GM18909 (cell line): Measurements from ENCODE around the gene LIME1.

ENCODE experiments used
- ATAC-seq: cut with Tn5 transposase; IDR thresholded peaks from one replicate; pipeline ENCODE4 v1.9.1; 2021; ENCODE audit warnings: mild to moderate bottlenecking; ENCODE audit not compliant: unreplicated experiment, poor library complexity

LIME1 gene

GRCh38 chr20:63696628-63697356 lies 39.7 kb upstream of the LIME1 start, which contains the start of gene TNFRSF6B:
Gene TNFRSF6B, plus strand, starts transcription at chr20:63696652. Its CDS starts 116 bp downstream, at chr20:63696768.
- ATAC-seq: no peak

DNA sequence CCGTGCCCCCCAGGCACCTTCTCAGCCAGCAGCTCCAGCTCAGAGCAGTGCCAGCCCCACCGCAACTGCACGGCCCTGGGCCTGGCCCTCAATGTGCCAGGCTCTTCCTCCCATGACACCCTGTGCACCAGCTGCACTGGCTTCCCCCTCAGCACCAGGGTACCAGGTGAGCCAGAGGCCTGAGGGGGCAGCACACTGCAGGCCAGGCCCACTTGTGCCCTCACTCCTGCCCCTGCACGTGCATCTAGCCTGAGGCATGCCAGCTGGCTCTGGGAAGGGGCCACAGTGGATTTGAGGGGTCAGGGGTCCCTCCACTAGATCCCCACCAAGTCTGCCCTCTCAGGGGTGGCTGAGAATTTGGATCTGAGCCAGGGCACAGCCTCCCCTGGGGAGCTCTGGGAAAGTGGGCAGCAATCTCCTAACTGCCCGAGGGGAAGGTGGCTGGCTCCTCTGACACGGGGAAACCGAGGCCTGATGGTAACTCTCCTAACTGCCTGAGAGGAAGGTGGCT lies 39.1 kb upstream of the LIME1 start:
- ATAC-seq: no peak

DNA sequence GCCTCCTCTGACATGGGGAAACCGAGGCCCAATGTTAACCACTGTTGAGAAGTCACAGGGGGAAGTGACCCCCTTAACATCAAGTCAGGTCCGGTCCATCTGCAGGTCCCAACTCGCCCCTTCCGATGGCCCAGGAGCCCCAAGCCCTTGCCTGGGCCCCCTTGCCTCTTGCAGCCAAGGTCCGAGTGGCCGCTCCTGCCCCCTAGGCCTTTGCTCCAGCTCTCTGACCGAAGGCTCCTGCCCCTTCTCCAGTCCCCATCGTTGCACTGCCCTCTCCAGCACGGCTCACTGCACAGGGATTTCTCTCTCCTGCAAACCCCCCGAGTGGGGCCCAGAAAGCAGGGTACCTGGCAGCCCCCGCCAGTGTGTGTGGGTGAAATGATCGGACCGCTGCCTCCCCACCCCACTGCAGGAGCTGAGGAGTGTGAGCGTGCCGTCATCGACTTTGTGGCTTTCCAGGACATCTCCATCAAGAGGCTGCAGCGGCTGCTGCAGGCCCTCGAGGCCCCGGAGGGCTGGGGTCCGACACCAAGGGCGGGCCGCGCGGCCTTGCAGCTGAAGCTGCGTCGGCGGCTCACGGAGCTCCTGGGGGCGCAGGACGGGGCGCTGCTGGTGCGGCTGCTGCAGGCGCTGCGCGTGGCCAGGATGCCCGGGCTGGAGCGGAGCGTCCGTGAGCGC lies 38.5 kb upstream of the LIME1 start:
- ATAC-seq: no peak

- no peak for ATAC-seq
Measured at GRCh38 chr20:63698739-63699465, 37.6 kb upstream of the LIME1 start.

GRCh38 chr20:63699466-63700198 lies 36.8 kb upstream of the LIME1 start:
- no peak for ATAC-seq

DNA sequence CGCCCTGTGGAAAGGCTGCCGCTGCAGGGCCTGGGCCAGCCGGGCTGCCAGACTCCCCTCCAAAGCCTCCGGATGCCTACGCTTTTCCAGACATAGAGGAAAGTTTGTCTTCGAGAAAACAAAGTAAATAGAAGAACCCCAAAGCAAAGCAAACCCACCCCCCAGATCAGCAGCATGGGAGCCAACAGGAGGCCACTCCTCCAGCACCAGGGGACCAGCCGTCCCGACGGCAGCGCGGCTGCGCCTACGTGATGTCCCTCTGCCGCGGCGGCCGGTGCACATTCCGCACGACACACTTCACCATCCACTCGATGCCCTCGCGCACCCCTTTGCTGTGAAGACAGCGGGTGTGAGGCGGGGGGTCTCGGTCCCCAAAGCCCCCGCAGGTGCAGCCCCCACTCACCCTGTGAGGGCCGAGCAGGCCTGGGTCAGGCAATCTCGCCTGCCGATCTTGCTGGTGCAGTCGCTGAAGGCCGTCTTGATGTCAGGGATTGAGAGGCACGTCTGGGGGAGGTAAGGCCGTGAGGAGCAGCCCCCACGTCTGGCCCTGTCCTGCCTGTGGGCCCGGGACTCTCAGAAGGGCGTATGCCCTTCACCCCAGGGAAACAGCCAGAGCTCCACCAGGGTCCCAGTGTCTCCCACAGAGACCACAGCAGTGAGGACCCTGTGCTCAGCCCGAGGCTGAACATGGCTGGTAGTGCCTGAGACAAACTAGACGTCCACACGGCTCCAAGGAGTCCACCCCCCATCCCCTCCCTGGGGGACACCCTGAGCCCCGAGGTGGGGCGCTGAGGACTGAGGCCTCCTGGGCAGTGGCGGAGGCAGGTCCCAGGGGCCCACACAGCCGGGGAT lies 36.0 kb upstream of the LIME1 start:
- ATAC-seq: no peak

DNA sequence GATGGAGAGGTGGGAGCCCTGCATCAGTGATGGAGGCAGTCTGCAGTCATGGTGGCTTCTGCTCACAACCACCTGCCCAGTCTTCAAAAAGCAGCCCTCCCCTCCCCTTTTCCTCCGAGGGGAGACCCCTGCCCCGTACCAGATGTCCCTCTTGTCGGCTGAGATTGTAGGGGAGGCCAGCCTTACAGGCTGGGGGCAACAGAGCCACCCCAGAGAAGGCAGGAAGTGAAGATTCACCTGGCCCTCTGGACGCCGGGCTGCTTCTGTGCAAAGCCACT lies 35.5 kb upstream of the LIME1 start:
- ATAC-seq: no peak

GRCh38 chr20:63701329-63702035 lies 35.0 kb upstream of the LIME1 start:
- no peak for ATAC-seq

- no peak for ATAC-seq
Measured at GRCh38 chr20:63702036-63702665, 34.3 kb upstream of the LIME1 start.

- ATAC-seq: no peak
Measured at GRCh38 chr20:63702751-63703470, 33.6 kb upstream of the LIME1 start.

DNA sequence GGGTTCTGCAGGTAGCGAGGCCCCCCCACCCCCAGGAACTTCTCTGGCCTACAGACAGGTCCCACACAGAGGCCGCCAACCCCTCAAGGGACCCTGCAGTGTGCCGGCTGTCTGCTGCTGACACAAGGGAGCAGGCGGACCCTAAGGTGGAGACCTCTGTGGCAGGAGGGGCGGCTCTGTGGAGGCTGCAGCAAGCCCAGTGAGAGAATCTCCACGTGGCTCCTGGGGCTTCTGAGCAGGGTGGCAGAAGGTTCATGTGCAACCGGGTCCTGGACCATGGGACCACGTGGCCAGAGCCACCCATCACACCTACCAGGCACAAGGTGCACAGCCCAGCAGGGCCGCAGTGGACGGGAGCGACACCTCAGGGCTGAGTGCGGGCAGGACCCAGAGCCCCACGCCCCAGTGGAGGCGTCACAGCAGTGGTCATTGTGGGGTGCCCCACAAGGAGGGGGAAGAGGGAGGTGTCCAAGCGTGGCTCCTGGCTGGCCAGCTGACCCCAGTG lies 32.9 kb upstream of the LIME1 start:
- no peak for ATAC-seq

DNA sequence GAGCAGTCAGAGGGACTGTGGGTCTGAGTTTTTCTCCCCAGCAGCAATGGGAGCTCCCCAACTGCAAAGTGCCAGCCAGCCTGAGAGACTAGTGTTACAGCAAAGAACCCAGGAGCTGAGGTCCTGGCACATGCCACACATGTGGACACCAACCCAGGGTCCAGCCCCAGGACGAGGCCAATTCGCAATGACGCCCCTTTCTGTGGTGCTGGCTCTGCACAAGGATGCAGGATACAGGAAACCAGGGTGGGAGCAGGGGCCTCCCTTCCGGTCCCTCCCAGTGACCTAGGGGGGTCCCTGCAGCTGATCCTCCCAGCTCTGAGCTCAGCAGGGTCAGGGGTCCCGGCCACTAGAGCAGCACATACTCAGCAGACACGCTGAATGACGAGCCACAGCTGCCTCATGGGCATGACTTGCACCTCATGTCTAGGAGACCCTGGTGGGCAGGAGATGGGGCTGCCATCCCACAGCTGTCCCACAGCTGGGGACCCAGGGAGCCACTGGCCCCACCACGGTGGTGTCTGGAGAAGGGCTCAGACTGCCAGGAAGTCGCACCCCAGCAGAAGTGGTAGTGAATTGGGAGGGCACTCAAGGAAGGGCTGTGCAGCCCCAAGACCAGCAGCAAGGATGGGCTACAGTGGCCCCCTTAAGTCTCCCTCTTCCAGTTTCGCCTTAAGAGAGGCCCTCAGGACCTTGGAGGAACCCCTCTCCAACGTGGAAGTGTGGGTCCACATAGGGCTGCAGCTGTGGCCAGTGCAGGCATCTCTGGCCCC lies 32.3 kb upstream of the LIME1 start:
- no peak for ATAC-seq

DNA sequence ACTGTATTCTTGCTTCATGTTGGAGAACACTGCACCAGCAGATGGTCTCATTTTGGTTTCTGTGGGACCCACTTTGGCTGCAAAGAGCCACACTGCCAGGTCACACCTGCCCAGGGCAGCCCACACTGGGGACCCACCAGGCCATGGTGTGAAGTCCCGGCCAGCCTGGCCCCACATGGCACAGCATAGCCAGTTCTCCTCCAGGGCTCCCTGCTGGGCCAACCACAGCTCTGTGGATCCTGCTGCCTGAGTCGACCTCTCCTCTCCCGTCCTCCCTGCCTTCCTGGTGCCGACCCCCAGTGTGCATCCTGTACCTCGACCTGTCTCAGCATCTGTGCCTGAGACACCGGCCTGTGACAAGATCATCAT lies 31.7 kb upstream of the LIME1 start:
- no peak for ATAC-seq

DNA sequence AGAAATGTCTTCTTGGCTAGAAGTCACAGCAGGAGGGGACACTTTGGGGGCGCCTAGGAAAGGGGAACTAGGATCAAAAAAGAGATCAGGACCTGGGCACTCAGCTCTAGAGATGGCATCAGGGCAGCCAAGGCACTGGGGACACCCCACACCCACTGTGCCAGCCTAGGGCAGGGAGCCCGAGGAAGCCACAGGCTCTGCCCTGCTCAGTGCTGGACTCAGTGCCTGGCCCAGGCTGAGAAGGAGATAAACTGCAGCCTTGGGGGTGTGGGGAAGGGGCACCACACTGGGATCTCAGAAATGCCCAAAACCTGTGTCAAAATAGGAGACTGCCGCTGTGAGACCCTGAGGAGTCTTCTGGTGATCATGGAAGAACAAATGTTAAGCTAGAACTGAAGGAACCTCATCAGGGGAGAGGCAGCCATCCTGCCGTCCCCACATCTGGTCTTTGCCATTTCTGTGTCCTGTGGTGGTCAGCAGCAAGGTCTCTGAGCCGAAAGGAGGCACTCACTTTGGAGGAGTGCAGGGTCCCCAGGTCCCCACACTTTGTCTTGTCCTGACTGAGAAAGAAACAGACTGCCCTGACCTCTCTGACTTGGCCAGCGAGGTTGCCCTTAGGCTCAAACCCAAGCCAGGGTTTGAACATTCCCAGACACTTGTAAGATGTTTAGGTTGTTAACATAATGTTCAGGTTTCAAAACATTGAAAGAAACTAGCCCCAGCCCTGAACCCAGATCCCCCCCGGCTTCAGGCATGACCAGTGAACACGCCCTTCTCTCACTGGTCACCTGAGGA lies 31.0 kb upstream of the LIME1 start:
- no peak for ATAC-seq

DNA sequence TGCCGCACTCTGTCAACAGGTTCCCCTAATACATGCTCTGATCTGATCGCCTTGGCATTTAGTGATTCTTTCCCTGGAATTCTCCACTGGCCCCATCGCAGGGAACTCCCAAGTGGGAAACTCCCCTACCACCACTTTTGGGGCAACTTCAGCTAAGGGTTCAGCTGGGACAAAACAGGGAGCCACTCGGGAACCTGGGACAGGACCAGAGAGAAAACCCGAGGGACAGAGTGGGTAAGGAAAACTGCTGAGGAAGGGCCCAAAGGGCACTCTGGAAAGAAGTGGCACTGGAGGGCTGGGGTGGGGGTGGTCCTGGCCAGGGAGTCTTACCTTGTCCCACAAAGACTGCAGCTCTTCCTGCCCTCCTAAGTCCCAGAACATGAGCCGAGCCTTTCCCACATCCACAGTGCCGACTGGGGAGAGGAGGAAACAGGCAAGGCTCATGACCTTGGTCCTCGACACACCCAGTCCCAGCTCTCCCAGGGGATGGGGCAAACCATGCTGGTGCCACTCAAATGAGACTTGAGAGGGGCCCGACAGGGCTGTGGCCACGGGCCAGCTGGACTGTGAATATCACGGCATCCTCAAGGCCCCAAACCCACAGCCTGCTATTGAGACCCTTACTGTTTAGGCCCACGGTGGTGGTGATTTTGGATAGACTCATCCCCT lies 30.3 kb upstream of the LIME1 start:
- no peak for ATAC-seq
